Mesendoderm (in vitro differentiated cells): ENCODE measurements around the gene OLFML2A.

Source experiments
- DNase-seq: peaks from one replicate; pipeline ENCODE4 v3.0.0; 2013
- H2AK5ac ChIP-seq: 2 replicates; pipeline ENCODE4 v1.6.1; 2013; ENCODE audit warnings: low read length, inconsistent platforms
- H2BK120ac ChIP-seq: 2 replicates; pipeline ENCODE4 v1.6.1; 2013; ENCODE audit warnings: low read depth, mild to moderate bottlenecking, low read length, moderate library complexity, mixed read lengths
- H2BK15ac ChIP-seq: replicated peaks from 2 replicates; pipeline ENCODE4 v1.6.1; 2013; ENCODE audit warnings: low read depth, mild to moderate bottlenecking, moderate library complexity
- H2BK5ac ChIP-seq: 2 replicates; pipeline ENCODE4 v1.6.1; 2013; ENCODE audit warnings: low read length, inconsistent platforms
- H3K18ac ChIP-seq: 2 replicates; pipeline ENCODE4 v1.6.1; 2013; ENCODE audit warnings: mild to moderate bottlenecking, low read length, mixed read lengths
- H3K23ac ChIP-seq: one replicate; pipeline ENCODE4 v1.6.1; 2013; ENCODE audit warnings: low read length
- H3K27ac ChIP-seq: 2 replicates; pipeline ENCODE4 v1.5.1; 2013; ENCODE audit warnings: low read depth, mild to moderate bottlenecking, inconsistent platforms, low read length, moderate library complexity
- H3K27me3 ChIP-seq: 2 replicates; pipeline ENCODE4 v1.6.1; 2013; ENCODE audit warnings: low read length, control low read depth, mild to moderate bottlenecking, inconsistent platforms; ENCODE audit not compliant: insufficient read depth, poor library complexity
- H3K36me3 ChIP-seq: 2 replicates; pipeline ENCODE4 v1.6.1; 2013; ENCODE audit warnings: low read length, inconsistent platforms; ENCODE audit not compliant: control insufficient read depth, insufficient read depth
- H3K4ac ChIP-seq: one replicate; pipeline ENCODE4 v1.6.1; 2013; ENCODE audit warnings: low read depth, mild to moderate bottlenecking, low read length, moderate library complexity
- H3K4me1 ChIP-seq: 2 replicates; pipeline ENCODE4 v1.6.1; 2013; ENCODE audit warnings: low read depth, low read length, inconsistent platforms; ENCODE audit not compliant: control insufficient read depth
- H3K4me2 ChIP-seq: 2 replicates; pipeline ENCODE4 v1.6.1; 2013; ENCODE audit warnings: low read length
- H3K4me3 ChIP-seq: 2 replicates; pipeline ENCODE4 v1.5.1; 2013; ENCODE audit warnings: mild to moderate bottlenecking, low read length
- H3K56ac ChIP-seq: one replicate; pipeline ENCODE4 v1.6.1; 2013; ENCODE audit warnings: low read length
- H3K79me1 ChIP-seq: 2 replicates; pipeline ENCODE4 v1.6.1; 2013; ENCODE audit warnings: low read length, inconsistent platforms
- H3K79me2 ChIP-seq: 2 replicates; pipeline ENCODE4 v1.6.1; 2013; ENCODE audit warnings: mild to moderate bottlenecking, low read length; ENCODE audit not compliant: control insufficient read depth, insufficient read depth
- H3K9ac ChIP-seq: 2 replicates; pipeline ENCODE4 v1.6.1; 2013; ENCODE audit warnings: low read length, inconsistent platforms
- H4K5ac ChIP-seq: one replicate; pipeline ENCODE4 v1.6.1; 2013; ENCODE audit warnings: low read length
- H4K8ac ChIP-seq: one replicate; pipeline ENCODE4 v1.6.1; 2013; ENCODE audit warnings: low read depth, mild to moderate bottlenecking, control low read depth, low read length, moderate library complexity
- WGBS: extraction: QIAGEN DNeasy Blood & Tissue Kit; methylation state at CpG from one replicate; pipeline ENCODE4 v1.1.7; 2013; ENCODE audit warnings: low lambda C conversion rate, missing lambda C conversion rate; ENCODE audit not compliant: insufficient coverage; ENCODE audit errors: extremely low coverage; 5-methylcytosine and 5-hydroxymethylcytosine counted together

Gene OLFML2A

DNA sequence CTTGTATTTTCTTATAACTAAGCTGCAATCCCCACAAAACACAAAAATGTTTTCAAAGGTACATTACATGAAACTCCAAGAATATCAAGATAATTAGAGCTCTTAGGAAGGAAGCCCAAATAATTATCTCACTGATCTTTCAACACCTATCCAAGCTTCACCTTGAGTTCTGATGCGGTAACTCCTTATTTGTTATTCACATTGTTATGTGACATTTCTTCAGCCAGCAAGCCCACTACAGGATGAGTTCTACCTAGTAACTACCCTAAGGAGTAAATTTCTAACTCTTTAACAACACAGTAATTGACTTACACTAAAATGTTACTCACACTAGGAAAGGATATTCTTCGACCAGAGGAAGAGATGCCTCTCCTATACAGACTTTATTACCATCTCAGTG is 15.7 kb upstream of the OLFML2A start:
- Histone ChIP-seq H3K56ac (peak overlapping the region; percentile 51), H3K27ac (peak overlapping the region; percentile 61), H3K4ac (no peak overlapping the region), H3K4me1 (peaks cover 10% of the 10 kb centered on the region), H2BK15ac (peak overlapping the region; percentile 74), H3K9ac (peak overlapping the region; percentile 42), H3K4me3 (no peak overlapping the region), H4K8ac (no peak overlapping the region), H3K23ac (no peak overlapping the region), H3K79me2 (peaks cover 17% of the 10 kb centered on the region), H3K18ac (peak overlapping the region; percentile 39), H3K79me1 (no peaks in the 10 kb centered on the region), H3K4me2 (no peak overlapping the region), H3K27me3 (no peaks in the 10 kb centered on the region), H2BK5ac (peak overlapping the region; percentile 20), H4K5ac (no peak overlapping the region), H3K36me3 (no peaks in the 10 kb centered on the region), H2AK5ac (no peak overlapping the region), H2BK120ac (no peak overlapping the region)
- WGBS = no CpG with 5 or more reads among the region's 2 CpGs
- DNase-seq = peak; percentile 59

DNA sequence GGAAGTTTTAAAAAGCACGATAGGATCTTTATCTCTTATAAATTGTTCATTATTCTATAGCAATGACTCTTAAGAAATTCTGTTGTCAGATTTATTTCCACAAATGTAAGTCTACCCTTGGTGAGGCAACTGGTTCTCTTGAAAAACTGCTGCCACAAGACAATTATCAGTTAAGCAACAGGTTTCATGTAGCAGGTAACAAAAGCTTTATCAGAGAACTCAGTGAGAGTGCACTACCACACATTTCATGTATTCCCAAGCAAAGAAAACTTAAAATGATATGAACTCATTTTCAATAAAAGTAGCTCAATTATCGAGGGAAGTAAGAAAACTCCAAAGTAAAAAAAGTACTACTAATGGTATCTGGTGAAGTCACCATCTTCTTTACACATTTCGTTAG is 15.2 kb upstream of the OLFML2A start:
- no peaks in the 10 kb centered on the region for H3K36me3 ChIP-seq
- no peak overlapping the region for H4K5ac ChIP-seq
- H2BK5ac ChIP-seq = no peak overlapping the region
- H3K4ac ChIP-seq = no peak overlapping the region
- H2BK15ac ChIP-seq = peak overlapping the region; percentile 74
- no peak overlapping the region for H3K27ac ChIP-seq
- no peak overlapping the region for H3K23ac ChIP-seq
- H3K4me1 ChIP-seq = peaks cover 10% of the 10 kb centered on the region
- no peak overlapping the region for H3K18ac ChIP-seq
- no peak overlapping the region for H3K9ac ChIP-seq
- no CpG with 5 or more reads among the region's 3 CpGs for WGBS
- H3K79me1 ChIP-seq = no peaks in the 10 kb centered on the region
- no peak overlapping the region for H2AK5ac ChIP-seq
- no peak for DNase-seq
- no peaks in the 10 kb centered on the region for H3K27me3 ChIP-seq
- peaks cover 16% of the 10 kb centered on the region for H3K79me2 ChIP-seq
- no peak overlapping the region for H3K56ac ChIP-seq
- H4K8ac ChIP-seq = no peak overlapping the region
- H3K4me2 ChIP-seq = no peak overlapping the region
- no peak overlapping the region for H3K4me3 ChIP-seq
- no peak overlapping the region for H2BK120ac ChIP-seq

DNA sequence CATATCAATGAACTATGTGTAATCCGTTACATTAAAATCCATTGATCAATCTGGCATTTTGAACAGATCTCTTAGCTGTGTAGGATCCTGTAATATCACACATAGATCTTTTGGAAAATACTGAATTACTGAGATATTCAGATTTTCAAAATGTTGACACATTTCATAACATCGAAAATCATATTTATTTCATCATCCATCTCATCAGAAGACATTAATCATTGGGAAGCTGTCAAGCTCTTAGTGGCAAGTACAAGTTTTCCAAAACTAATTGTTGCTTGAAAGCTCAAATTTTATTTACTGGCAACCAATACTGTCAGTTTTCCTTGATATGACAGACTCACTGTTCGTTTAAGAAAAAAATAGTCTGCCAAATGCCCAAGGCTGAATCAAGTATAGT is 14.3 kb upstream of the OLFML2A start:
- no peaks in the 10 kb centered on the region for H3K27me3 ChIP-seq
- 100% methylated on average over 1 of the region's 3 CpGs for WGBS

DNA sequence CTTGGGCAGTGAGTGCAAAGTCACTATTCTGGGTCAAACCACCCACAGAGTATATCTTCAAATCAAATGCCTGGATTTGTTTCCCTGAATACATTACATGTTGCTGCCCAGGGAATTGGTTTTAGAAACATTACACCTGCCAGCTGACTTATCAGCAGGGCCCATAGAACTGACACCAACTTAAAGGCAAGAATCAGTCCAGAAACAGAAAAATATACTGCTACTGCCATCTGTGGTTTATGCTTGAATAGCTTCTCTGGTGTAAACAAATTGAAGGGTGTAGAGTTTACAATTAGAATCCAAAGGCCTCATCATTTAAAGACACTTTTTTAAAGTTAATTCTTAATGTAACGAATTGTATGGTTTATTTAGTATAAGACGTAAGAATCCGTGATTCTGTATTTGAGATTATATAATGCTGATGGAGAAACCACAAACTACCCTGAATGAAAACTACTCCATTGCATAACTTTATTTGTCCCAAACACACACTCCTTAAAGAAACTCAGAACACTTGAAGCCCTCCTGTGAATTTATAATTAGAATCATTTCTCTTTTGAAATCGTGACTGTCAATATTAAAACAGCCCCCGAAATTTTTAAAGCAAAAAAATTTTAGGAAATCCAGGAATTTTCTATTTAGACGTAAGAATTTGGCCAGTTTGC is 12.0 kb upstream of the OLFML2A start:
- peaks cover 7% of the 10 kb centered on the region for H3K4me1 ChIP-seq

More for the DNA sequence above, 14.3 kb upstream of the OLFML2A start:
- no peak overlapping the region for H2AK5ac ChIP-seq
- no peaks in the 10 kb centered on the region for H3K36me3 ChIP-seq
- no peak overlapping the region for H3K23ac ChIP-seq
- no peak overlapping the region for H3K4ac ChIP-seq
- no peak overlapping the region for H2BK5ac ChIP-seq
- DNase-seq = no peak
- H3K79me2 ChIP-seq = peaks cover 20% of the 10 kb centered on the region
- no peak overlapping the region for H3K4me2 ChIP-seq
- H4K5ac ChIP-seq = no peak overlapping the region
- H3K56ac ChIP-seq = no peak overlapping the region
- H3K4me1 ChIP-seq = peaks cover 12% of the 10 kb centered on the region
- no peak overlapping the region for H4K8ac ChIP-seq
- peaks cover 2% of the 10 kb centered on the region for H3K79me1 ChIP-seq
- H2BK120ac ChIP-seq = no peak overlapping the region
- H3K27ac ChIP-seq = no peak overlapping the region
- no peak overlapping the region for H3K18ac ChIP-seq
- H3K9ac ChIP-seq = no peak overlapping the region
- H2BK15ac ChIP-seq = peak overlapping the region; percentile 85
- H3K4me3 ChIP-seq = no peak overlapping the region

DNA sequence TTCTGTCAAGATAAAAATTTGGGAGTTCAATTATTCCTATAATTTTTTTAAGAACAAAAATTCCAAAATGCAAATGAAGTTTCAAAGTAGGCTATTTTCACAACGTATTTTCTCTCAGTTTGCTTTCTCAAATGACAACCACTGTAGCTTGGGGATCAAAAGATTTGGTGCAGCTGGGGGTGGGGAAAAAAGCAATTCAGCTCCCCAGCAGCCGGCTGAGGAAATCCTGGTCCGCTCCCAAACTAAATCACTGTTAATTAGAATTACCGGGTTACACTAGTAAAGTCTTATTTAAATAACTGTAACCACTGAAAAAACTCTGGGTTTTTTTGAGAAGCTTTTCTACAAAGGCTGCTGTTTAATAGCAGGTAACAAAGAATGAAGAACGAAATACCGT is 11.5 kb upstream of the OLFML2A start:
- no CpG with 5 or more reads among the region's 6 CpGs for WGBS
- peaks cover 2% of the 10 kb centered on the region for H3K79me1 ChIP-seq
- H2BK15ac ChIP-seq = no peak overlapping the region
- H3K27ac ChIP-seq = no peak overlapping the region
- H4K5ac ChIP-seq = no peak overlapping the region
- no peak overlapping the region for H4K8ac ChIP-seq
- no peak for DNase-seq
- no peak overlapping the region for H3K9ac ChIP-seq
- peaks cover 7% of the 10 kb centered on the region for H3K4me1 ChIP-seq
- H2BK5ac ChIP-seq = no peak overlapping the region
- no peak overlapping the region for H3K56ac ChIP-seq
- H2BK120ac ChIP-seq = no peak overlapping the region
- H3K23ac ChIP-seq = no peak overlapping the region
- no peak overlapping the region for H3K18ac ChIP-seq
- no peak overlapping the region for H3K4ac ChIP-seq
- no peaks in the 10 kb centered on the region for H3K36me3 ChIP-seq
- no peak overlapping the region for H3K4me3 ChIP-seq
- H2AK5ac ChIP-seq = no peak overlapping the region
- no peaks in the 10 kb centered on the region for H3K27me3 ChIP-seq
- H3K79me2 ChIP-seq = peaks cover 30% of the 10 kb centered on the region
- H3K4me2 ChIP-seq = no peak overlapping the region

More for the DNA sequence above, 12.0 kb upstream of the OLFML2A start:
- H3K27me3 ChIP-seq = no peaks in the 10 kb centered on the region
- H2BK120ac ChIP-seq = no peak overlapping the region
- no peak overlapping the region for H2BK15ac ChIP-seq
- peaks cover 30% of the 10 kb centered on the region for H3K79me2 ChIP-seq
- peak; percentile 59 for DNase-seq
- no peak overlapping the region for H3K4me3 ChIP-seq
- H3K23ac ChIP-seq = no peak overlapping the region
- no peaks in the 10 kb centered on the region for H3K36me3 ChIP-seq
- H3K9ac ChIP-seq = no peak overlapping the region
- H4K8ac ChIP-seq = no peak overlapping the region
- H3K4ac ChIP-seq = no peak overlapping the region
- peaks cover 2% of the 10 kb centered on the region for H3K79me1 ChIP-seq
- no peak overlapping the region for H3K18ac ChIP-seq
- H2BK5ac ChIP-seq = no peak overlapping the region
- H4K5ac ChIP-seq = no peak overlapping the region
- no CpG with 5 or more reads among the region's 6 CpGs for WGBS
- no peak overlapping the region for H3K4me2 ChIP-seq
- H3K56ac ChIP-seq = no peak overlapping the region
- H2AK5ac ChIP-seq = no peak overlapping the region
- no peak overlapping the region for H3K27ac ChIP-seq

DNA sequence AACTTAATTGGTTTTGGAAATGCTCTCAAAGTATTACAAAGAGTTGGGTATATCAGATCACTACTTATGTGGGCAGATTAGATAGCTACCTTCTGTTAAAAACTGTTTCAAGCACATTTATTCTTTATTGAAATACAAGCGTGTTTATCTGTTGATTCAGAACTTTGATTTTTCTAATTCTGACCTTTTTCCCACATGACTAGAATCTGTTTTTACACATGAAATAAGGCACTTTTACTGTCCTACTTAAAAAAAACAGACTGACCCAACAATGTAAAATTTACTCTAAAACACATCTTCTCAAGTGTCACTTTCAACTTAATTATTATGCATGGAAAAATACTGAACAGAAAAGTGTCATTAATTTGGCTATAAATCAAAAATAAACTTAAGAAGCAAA is 10.6 kb upstream of the OLFML2A start:
- no peaks in the 10 kb centered on the region for H3K27me3 ChIP-seq
- whole genome bisulfite sequencing = no CpG with 5 or more reads among the region's 1 CpG
- no peak overlapping the region for H3K27ac ChIP-seq

More for the DNA sequence above, 10.6 kb upstream of the OLFML2A start:
- Histone ChIP-seq H3K23ac (no peak overlapping the region), H4K8ac (no peak overlapping the region), H2BK5ac (no peak overlapping the region), H3K56ac (no peak overlapping the region), H3K18ac (no peak overlapping the region), H3K4me2 (no peak overlapping the region), H2AK5ac (no peak overlapping the region), H4K5ac (no peak overlapping the region), H3K4me1 (peaks cover 5% of the 10 kb centered on the region), H3K9ac (no peak overlapping the region), H3K79me1 (peaks cover 2% of the 10 kb centered on the region), H3K4me3 (no peak overlapping the region), H3K36me3 (no peaks in the 10 kb centered on the region), H2BK15ac (no peak overlapping the region), H3K79me2 (peaks cover 30% of the 10 kb centered on the region), H2BK120ac (no peak overlapping the region), H3K4ac (no peak overlapping the region)
- DNase-seq = no peak
